ENCODE data around the gene CLPTM1L.
"Not testable (repeated sequence)": the region's sequence is repeated elsewhere in the genome, so short reads cannot be mapped to it uniquely, and the experiment has no call there.

The CLPTM1L gene

DNA sequence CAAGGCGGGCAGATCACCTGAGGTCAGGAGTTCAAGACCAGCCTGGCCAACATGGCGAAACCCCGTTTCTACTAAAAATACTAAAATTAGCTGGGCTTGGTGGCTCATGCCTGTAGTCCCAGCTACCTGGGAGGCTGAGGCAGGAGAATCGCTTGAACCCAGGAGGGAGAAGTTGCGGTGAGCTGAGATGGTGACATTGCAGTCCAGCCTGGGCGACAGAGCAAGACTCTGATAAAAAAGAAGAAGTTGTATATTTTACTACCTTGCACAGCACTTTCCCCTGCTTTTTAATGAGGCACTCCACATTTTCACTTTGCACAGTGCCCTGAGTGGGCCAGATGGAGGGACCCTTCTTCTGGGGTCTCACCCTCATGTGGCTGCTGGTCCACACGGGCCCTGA lies 15.5 kb upstream of the CLPTM1L start:
- DNase-seq (ENCODE audit: low read depth in 2 of 2): not testable (repeated sequence)

DNA sequence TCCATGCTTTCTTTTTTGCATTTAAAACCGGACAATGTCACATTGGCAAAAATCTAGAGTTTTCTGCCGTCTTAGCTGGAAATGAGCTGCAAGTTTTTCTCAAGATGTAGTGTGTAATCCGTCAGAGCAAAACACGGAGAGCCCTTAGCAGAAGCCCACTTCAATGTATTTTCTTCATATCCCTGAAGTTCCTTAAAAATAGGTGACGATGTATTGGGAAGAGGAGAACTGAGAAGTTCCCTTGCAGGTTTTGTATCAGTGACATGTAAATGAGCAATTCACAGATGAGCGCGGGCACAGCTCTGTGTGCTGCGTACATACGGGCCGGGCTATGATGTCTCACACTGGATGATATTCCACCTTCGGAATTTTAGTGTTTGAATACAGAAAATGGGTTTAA lies 14.8 kb upstream of the CLPTM1L start:
- DNase-seq (ENCODE audit: low read depth in 2 of 2): no peak

DNA sequence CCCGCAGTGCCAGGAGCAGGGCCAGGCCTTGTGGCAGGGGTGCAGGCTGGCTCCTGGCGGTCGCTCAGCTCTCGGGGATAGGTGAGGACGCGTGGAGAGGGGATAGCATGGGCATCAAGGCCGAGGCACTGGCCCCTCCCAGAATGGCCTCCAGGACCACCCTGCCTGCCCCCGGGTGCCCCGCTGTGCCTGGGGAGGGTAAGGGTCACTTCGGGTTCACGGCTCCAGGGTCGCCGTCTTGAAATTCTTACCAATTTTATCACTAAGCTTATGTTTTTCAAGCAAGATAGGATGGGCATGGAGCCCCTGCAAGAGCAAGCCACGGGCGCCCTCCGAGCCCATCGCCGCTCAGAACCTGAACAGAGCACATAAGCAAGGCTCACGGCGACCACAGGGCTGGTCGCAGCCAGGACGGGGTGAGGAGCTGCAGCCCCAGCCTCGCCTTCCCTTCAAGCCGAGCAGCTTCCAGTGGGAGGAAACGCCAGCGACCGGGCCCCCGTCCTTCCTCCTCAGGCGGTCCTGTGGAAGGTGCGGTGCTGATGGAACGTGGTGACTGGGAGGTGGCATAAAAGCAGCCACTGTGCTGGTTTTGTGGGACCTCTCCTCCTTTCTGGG lies 14.2 kb upstream of the CLPTM1L start:
- no peak for DNase-seq (ENCODE audit: low read depth in 2 of 2)

DNA sequence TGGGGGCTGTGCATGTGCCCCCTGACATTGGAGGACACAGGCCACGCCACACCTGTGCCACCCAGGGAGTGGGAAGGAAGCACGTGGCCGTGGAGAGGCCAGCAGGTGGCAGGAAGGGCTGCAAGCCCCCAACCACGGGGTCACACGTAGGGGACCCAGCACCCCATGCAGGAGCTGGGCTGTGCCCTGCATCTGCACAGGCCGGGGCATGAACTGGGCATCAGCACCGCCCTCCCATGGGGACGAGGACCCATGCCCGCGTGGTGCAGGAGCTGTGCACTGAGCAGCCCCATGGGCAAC lies 13.8 kb upstream of the CLPTM1L start:
- DNase-seq (ENCODE audit: low read depth in 2 of 2): no peak

DNA sequence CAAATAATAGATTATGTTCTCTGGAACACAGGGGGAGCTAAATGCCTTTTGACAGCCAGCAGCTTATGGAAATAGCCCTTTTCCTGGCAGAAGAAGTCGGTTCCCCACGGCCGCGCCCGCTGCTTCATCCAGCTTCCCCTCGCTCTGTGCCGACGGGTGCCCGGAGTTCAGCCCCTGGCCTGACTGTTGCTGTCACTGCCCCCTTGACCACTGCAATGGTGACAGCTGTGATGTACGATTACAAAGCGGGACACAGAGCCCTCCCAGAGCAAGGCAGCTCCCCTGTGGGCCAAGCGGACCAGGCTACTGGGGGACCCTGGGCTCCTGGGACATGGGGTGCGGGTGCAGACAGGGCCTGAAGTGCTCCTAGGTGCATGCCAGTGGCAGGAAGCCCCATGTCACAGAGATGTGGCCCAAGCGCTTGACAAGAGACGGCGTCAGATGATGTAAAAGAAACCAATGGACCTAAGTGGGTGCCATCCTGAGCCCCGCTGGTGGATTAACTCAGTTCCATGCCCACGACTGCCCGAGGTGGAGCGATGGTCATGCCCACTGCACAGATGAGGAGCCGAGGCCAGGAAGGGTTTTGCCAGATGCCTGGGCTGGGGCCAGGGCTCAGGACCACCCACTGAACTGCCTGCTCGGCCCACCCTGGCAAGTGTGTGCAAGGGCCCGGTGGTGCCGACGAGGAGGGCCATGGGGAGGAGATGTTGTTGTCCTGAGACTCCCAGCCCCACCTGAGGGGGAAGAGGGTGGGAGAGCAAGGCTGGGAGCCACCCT lies 13.2 kb upstream of the CLPTM1L start:
- no peak for DNase-seq (ENCODE audit: low read depth in 2 of 2)

DNA sequence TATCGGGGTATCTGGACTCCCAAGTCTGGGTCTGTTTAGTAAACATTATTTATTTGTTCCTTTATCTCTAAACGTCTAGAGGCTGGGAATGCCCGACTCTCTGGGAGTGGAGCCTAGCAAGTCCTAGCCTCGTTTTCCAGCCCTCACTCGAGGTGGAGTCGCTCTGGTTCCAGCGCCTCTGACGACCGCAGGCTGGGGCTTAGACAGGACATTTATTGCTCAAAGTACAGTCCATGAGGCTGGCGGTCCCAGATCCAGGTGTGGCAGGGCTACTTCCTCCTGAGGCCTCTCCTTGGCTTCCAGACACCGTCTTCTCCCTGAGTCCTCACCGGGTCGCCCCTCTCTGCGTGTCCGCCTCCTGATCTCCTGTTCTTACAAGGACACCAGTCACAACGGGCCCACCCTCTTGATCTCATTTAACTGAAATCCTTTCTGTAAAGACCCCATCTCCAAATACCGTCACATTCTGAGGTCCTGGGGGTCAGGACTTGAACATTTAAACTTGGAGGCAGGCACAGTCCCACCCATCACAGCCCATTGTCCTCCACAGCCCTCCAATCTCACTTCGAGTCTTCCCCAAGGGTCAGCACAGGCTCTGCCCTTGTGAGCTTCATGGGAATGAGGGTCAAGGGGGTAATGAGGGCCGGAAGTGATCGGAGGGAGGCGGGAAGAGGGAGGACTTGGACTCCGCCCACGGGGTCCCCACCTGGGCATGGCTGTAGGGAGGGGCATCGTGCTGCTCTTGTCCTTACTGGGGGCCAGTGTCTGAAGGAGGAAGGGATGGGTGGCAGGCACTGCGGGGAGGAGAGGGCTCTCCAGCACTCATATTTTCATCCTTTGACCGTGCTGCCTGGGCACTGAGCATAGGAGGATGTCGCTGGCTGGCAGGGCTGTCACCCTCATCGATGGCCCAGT lies 12.2 kb upstream of the CLPTM1L start:
- no peak for DNase-seq (ENCODE audit: low read depth in 2 of 2)

DNA sequence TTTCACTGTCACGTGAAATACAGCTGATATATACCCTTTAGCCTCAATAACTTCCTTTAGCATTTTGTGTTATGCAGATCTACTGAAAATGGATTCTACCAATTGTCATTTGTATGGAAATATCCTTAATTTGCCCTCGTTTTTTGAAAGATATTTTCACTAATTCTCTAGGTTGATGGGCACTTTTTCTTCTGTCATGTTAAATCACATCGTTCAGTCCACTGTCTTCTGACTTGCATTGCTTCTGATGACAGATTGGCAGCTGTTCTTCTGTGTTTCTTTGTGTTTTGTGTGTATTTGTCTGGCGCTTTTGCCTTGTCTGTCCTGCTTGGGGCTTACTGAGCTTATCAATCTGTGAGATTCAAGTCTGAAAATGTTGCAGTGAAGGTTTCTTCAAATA lies 9.7 kb upstream of the CLPTM1L start:
- DNase-seq (ENCODE audit: low read depth in 2 of 2): no peak

DNA sequence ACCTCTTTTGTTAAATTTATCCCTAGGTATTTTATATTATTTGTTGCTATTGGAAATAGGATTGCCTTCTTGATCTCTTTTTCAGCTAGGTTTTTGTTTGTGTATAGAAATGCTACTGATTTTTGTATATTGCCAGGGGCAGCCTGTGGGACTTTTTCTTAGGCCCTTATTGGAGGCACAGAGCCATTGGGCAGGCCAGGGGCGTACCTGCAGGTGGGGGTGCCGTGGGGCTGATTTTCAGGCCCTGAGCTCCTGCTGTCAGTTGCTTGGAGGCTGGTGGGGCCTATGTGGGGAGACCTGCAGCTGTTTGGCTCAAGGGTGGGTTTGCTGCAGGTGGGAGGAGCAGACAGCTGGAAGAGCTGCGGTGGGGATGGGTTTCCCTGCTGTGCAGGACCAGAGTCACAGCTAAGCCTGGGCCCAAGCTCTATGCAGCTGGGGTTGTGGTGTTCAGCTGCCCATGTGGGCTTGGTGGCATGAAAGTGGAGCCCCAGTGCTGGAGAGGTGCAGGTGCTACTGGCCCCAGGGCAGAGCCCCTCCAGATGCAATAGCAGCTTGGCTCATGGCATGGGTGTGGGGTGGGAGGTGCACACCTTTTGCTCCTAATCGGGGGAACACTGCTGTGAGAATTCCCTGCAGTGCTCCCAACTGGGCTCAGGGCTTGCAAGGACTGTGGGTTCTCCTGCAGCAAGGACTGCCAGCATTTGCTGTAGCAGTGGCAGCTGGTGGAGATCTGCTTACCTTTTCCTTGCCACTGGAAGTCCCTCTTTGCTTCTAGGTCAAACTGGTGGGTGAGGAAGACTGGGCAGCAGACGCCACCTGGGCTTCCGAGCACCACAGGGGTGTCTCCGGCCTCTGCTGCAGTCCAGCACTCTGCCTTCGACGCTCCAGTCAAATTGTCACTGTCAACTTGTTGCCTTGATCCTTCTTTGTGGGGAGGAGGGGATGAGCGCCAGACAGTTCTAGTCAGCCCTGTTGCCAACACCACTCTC lies 7.6 kb upstream of the CLPTM1L start:
- no peak for DNase-seq (ENCODE audit: low read depth in 2 of 2)

DNA sequence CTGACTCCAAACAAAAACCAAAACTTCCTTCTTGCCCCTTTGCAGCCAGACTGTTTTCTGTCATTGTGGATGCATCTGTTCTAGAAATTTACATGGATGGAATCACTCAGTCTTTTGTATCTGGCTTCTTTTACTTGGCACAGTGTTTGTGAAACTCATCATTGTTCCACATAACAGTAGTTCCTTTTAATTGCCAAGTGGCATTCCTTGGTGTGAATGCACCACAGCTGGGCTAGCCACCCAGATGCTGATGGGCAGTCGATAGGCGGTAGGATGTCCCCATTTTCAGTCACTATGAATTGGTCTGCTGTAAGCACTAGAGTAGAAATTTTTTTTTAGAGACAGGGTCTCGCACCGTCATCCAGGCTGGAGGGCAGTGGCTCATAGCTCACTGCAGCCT lies 6.3 kb upstream of the CLPTM1L start:
- no peak for DNase-seq (ENCODE audit: low read depth in 2 of 2)

DNA sequence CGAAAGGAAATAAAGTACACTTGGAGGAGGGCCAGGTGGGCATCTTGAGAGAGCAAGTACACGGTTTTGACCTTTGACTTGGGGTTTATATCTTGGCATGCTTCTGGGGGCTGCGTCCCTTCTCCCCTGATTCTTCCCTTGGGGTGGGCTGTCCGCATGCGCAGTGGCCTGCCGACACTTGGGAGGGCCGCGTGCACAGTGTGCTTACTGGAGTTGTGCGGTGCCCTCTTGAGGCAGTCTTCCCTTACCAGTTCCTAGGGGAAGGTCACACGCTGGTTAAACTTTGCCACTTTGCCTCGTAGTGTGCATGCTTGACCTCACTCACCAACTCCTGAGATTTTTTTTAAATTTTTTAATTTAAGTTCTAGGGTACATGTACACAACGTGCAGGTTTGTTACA lies 4.3 kb upstream of the CLPTM1L start:
- no peak for DNase-seq (ENCODE audit: low read depth in 2 of 2)

DNA sequence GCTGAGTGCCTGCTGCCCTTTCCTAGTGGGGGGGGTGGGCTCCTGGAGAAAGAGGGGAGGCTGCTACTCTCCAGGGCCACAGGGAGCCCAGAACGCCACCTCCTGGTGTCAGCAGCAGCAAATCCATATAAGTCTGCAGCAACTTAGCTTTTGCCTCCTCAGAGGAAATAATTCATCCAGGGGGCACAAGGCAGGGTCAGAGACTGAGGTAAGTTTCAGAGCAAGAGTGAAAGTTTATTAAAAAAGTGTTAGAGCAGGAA lies 4.0 kb upstream of the CLPTM1L start:
- DNase-seq (ENCODE audit: low read depth in 2 of 2): no peak

DNA sequence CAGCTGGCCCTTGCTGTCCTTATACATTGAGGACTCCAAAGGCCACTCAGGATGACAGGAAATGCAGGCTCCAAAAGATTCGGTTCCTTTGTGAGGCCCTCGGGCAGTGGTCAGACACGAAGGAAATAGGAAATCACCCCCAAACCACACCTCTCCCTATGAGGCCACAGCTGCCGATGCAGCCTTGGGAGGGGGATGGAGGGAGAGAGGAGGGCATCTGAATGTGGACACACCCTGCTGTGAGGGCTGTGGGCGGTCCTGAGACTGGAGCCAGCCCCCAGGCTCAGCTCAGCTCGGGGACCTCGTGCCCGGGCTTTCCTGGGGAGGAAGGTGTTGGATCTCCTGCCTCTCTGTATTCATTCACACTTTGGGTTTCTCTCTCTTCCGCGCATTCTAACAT lies 2.7 kb upstream of the CLPTM1L start:
- no peak for DNase-seq (ENCODE audit: low read depth in 2 of 2)

DNA sequence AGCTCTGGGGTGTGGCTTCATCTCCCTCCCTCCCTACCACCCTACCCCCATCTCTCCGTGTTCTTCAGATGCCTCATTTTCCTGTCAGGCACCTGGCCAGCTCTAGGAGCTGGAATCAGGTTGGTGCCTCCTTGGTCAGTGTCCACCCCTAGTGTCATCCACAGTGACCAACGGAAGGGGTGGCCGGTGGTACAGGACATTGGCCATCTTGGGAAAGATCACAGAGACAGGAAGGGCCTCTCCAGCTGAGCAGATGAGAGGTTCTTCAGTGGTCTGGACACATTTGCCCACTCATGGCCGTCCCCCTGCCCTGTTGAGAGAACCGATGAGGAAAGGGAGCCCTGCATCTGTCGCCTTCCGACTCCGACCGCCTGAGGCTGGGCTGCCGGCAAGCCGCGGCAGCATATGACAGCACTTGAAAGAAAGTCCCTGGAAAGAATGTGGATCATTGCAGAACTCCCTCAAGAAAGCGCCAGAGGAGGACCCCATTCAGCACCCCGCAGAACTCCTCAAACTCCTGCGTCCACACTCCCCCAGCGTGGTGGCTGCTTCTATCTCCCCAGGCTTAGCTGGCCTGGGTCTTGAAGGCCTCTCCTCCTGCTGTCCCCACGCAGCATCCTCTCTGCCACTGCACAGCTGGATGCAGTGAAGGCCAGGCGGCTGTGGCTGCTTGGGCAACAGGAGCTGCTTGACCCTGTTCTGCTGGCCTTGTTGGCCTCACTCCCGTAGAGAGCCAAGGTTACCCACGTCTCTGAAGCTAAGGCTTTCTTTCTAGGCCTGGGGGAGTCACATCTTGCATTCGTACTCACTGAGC lies 1.9 kb upstream of the CLPTM1L start:
- no peak for DNase-seq (ENCODE audit: low read depth in 2 of 2)

DNA sequence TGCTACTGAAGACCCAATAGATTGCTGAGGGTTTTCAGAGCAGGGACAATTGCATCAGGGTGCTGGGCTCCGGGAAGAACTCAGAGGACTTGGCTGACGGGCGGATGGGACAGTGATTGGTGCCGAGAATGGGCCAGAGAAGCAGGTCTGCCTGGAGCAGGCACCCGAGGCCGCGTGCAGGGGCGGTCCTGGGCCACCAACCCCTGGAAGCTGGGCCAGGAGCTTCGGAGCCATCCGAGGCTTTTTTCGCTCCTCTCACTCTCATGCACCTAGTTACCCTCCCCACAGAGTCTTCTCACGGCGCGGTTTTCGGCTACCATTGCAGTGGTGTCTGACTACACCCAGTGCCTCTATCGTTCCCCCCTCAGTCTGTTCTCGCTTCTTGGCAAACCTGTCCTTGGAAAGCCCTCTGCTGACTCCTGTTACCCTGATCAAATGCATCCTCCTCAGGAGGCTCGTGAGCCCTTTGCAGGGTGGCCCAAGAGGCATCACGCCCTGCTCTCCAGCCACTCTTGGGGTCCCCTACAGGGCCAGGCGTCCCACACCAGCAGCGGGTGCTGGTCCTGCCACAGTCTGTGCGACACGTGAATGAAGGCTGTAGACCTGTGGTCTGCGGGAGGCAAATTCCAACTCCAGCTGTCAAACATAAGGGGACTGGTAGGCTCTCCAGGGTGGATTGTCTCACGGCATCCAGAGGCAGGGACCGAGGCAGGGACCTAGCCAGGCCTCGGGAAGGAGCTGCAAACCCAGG lies 1.2 kb upstream of the CLPTM1L start:
- no peak for DNase-seq (ENCODE audit: low read depth in 2 of 2)

DNA sequence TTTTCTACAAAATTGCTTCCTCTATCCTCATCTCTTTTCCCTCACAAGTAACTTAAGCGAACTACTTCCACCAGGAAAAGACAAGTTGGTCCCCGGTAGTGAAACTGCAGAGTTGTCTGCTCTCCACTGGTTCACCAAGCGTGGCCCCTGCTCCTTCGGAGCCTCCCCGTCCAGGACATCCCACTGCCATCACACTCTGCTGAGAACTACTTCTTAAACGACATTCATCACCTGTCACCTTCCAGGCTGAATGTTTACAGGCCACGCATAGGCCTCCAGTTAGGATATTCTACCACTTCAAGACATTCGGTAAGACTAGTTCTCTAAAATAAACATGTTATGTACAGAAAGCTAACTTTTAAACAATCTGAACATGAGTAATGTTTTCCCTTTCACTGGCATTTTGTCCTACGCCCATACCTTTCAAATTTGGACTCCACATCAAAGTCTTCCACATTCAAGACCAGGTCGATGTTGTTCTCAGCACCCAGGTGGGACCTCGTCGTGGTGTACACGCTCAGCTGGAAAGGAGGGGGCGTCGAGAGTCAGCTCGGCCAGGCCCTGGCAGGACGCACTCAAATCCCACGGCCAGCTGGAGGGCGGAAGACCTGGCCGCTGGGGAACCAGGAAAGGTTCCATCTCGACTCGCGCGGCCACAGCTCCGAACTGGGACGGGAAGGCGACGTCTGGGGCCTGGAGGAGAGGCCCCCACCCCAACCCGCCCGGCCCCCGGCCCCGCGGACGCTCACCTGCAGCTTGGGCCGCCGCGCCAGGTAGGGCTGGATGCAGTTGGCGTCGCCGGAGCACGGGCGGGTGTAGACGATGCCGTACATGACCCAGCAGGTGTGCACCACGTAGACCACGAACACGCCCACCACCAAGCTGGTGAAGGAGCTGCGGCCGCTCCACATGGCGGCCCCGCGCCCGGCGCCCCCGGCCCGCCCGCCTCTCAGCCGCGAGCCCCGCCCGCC lies 683 bp downstream of the CLPTM1L start:
- DNase-seq (ENCODE audit: low read depth in 2 of 2): no peak

DNA sequence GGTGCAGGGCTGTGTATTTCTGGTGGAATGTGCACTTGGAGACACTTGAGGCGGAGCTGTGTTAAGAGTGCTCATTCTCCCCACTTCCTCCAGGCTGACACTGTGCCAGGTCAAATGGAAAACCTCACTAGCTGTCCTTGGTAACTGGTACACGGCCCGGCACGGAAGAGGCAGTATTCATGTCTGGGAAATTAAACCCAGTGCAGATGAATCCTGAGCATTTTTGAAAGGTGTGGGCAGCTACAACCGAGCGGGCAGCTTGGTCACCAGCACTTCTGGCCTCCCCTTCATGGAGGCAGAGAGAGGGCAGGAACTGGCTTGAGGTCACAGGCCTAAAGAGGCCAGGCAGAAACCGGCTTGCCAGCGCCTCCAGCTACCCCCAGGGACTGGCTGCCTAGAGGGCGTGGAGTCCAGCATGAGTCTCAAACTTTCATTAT lies 1.6 kb downstream of the CLPTM1L start:
- no peak for DNase-seq (ENCODE audit: low read depth in 2 of 2)

DNA sequence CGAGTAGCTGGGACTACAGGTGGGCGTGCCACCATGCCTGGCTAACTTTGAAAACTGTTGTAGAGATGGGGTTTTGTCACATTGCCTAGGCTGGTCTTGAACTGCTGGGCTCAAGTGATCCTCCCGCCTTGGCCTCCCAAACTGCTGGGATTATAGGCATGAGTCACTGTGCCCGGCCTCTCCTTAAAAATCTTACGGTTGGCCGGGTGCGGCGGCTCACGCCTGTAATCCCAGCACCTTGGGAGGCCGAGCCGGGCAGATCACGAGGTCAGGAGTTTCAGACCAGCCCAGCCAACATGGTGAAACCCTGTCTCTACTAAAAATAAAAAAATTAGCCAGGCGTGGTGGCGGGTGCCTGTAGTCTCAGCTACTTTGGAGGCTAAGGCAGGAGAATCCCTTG lies 2.2 kb downstream of the CLPTM1L start:
- not testable (repeated sequence) for DNase-seq (ENCODE audit: low read depth in 2 of 2)

DNA sequence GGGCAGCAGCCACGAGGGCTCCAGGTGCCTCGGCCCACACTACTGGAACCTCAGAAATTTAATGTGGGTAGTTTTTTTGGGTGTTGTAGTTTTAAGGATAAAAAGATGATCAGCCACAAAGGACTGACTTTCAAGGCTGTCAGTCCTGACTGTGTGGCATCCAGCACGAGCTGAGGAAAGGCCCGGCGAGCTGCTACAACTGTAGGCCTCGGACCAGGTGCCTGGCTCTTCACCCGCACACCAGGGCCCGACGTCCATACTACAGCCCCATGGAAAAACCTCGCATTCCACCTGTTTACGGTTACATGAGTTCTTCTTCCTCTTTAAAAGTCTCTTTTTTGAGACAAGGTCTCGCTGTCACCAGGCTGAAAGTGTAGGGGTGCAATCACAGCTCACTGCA lies 2.6 kb downstream of the CLPTM1L start:
- DNase-seq (ENCODE audit: low read depth in 2 of 2): no peak

DNA sequence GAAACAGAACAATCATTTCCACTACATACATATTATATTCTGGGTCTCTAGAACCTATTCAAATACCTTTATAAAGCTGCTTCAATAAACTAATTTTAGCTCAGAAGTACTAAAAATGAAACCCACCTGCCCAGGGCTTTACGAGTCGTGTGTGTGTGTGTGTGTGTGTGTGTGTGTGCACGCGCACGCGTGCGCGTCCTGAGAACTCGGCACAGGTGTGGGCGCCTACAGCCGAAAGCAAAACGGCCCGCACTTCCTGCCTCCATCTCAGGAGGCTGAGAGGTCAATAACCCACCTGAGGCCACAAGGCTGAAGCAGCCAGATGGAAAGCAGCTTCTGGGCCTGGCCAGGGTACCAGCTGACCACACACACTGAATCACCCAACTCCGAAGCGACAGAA lies 3.0 kb downstream of the CLPTM1L start:
- DNase-seq (ENCODE audit: low read depth in 2 of 2): no peak

Measured in stimulated activated CD4-positive, alpha-beta T cell treated with anti-CD3 and anti-CD28 coated beads, Interleukin-15, amount 100 ng/mL, for 48 hours (primary cell).